GM13976 (cell line): ENCODE data around the gene CD300LB.

Experiments used
- DNase-seq: peaks from one replicate; pipeline ENCODE4 v3.0.0; 2012; ENCODE audit warnings: low spot score
- in situ Hi-C: fragments of 300-500 bp; cut with MboI; formaldehyde crosslinking; loops from one replicate; pipeline ENCODE4 v1.12.0; 2022; ENCODE audit warnings: low sequenced_read_pairs, mixed read lengths, inconsistent platforms; ENCODE audit not compliant: unreplicated experiment
- TF ChIP-seq, protein P1 (sequence below): IDR thresholded peaks from 2 replicates; pipeline ENCODE4 v1.5.1; 2012; ENCODE audit warnings: borderline replicate concordance, mild to moderate bottlenecking; ENCODE audit not compliant: insufficient read depth; ENCODE audit errors: extremely low read depth, missing control alignments, control extremely low read depth

CD300LB gene

DNA sequence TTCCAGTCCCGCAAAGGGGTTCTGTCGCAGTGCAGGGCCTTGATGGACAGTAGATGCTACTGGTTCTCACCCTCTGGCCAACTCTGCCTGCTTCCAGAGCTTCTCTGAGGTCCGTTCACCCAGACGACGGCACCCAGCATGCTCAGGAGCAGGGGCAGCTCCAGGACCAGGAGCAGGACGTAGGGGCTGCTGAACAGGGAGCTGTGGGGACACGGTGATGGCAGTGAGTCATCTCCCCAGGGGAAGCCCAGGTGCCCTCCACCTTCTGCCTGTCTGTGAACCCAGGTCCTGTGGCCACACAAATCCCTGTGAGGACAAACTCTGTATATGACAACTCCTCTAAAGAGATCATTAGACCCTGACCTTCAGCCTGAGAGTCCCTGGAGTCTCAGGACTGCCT lies 18.1 kb upstream of the CD300LB start:
- TF ChIP-seq, protein P1, sequence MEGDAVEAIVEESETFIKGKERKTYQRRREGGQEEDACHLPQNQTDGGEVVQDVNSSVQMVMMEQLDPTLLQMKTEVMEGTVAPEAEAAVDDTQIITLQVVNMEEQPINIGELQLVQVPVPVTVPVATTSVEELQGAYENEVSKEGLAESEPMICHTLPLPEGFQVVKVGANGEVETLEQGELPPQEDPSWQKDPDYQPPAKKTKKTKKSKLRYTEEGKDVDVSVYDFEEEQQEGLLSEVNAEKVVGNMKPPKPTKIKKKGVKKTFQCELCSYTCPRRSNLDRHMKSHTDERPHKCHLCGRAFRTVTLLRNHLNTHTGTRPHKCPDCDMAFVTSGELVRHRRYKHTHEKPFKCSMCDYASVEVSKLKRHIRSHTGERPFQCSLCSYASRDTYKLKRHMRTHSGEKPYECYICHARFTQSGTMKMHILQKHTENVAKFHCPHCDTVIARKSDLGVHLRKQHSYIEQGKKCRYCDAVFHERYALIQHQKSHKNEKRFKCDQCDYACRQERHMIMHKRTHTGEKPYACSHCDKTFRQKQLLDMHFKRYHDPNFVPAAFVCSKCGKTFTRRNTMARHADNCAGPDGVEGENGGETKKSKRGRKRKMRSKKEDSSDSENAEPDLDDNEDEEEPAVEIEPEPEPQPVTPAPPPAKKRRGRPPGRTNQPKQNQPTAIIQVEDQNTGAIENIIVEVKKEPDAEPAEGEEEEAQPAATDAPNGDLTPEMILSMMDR: no peak
- in situ Hi-C loops: no loop called here
- no peak for DNase-seq

DNA sequence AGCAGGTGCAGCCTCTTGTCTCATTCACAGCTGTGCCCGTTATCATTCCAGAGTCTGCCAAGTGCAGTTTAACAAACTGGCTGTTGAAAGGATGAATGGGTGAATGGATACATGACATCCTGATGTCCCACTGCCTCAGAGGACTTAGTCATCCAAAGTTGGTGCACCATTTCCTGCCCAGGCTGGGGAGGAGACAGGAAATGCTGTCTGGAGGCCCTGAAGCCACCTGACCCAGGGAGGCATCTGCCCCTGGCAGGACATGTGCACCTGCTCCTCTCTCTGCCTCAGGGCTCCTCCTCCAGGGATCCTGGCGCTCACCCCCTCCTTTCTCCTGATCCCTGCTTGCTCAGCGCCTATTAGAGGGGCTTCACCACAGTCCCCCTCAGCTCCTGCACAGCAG lies 16.5 kb upstream of the CD300LB start:
- no peak for DNase-seq
- TF ChIP-seq, protein P1: no peak
- in situ Hi-C loops: no loop called here

DNA sequence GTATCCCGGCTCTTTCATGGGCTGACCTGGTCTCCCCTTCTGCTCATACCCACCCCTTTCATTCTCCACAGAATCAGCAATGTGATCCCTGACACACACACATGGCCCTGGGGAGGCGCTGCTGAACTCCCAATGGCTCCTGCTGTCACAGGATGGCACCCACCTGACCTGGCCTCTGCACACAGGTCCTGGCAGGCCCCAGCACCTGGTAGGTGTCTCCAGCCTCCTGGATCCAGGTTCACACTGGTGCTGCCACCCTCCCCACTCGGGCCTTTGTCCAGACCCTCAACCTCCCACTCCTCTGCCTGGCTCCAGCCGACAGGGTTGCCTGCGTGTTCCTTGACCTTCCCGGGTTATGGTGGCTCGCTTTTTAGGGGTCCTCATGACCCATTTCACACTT lies 16.0 kb upstream of the CD300LB start:
- TF ChIP-seq, protein P1: no peak
- in situ Hi-C loops: no loop called here

DNA sequence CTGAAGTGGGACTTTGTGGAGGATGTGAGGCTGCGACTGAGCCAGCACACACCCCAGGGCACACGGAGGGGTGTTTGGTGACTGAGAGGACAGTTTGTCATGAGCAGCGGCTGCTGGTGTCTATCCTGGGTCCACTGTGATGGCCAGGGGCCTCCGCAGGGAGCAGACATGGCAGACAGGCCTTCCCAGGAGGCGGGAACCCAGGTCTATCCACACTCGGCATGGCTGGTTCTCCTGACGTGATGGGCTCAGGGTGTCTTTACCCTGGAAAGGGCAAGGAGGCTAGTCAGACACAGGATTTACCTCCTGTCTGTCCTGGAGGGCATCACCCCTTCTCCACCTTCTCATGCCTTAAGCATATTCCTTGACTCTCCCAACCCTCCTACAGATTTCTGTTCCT lies 15.3 kb upstream of the CD300LB start:
- in situ Hi-C loops: no loop called here
- TF ChIP-seq, protein P1: no peak
- DNase-seq: no peak

More for the DNA sequence above, 16.0 kb upstream of the CD300LB start:
- no peak for DNase-seq

DNA sequence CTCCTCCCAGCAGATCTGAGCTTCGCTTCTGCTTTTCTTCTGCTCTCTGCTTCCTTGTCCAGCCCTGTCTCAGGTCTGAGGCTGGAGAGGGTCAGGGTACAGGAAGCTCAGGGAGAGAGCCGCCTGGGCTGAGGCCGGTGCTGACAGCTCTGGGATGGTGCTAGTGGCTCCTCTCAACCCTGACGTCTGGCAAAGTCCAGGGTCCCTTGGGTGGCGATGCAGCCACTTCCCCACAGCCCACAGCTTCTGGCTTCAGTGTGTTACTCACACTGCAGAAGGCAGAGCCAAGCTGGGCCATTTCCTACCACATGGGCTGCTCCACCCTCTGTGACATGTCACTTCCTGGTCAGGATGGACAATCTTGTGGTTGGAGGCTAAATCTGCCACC lies 14.6 kb upstream of the CD300LB start, which contains the start of gene CD300C:
CD300C (minus strand) TSS at position 273 of the 388 bp plus-strand sequence. CDS start 333 bp downstream, outside the sequence.
- TF ChIP-seq, protein P1: no peak
- in situ Hi-C loops: no loop called here
- no peak for DNase-seq

DNA sequence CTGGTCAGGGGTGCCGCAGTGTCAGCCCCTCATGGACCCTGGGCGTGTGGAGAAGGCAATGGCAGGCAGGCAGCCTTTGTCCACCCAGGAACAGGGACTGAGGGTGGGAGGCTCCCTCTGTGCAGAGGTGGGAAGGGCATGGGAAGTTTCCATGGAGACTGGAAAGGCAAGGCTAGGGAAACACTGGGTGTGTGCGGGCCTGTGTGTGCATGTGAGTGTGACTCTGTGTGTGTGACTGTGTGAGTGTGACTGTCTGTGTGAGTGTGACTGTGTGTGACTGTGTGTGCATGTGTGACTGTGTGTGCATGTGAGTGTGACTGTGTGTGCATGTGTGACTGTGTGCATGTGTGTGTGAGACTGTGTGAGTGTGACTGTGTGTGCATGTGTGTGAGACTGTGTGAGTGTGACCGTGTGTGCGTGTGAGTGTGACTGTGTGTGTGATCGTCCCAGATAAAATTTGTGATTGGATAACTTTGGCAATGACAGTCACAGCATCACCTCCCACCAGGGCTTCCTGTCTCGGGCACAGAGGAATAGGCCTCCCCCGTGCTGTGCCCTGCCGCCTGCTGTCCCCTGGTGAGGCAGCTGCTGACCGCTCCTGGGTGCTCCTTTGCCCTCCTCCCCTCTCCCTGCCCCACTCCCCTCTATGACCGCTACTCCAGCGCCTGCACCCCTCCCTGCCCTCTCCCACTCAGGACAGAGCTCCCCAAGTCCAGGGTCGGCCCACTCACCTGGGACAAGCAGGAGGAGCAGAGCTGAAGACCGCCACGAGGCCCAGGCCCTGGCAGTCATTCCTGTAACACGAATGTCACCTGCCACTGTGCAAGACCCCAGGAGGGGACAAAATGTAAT lies 13.9 kb upstream of the CD300LB start:
- DNase-seq: no peak
- TF ChIP-seq, protein P1: no peak
- in situ Hi-C loops: no loop called here
